Fibroblast of the aortic adventitia (primary cell): ENCODE data around the gene ANTKMT. TPM values are rescaled to one million over a fixed set of nuclear protein-coding genes. Genes with fewer than 3 reads are reported as not detected.

ENCODE experiments used
- DNase-seq: peaks from one replicate; pipeline ENCODE4 v3.0.0-alpha.2; 2010; ENCODE audit warnings: low read depth
- H3K4me3 ChIP-seq: 2 replicates; pipeline ENCODE4 v1.5.1; 2011; ENCODE audit warnings: low read depth, mild to moderate bottlenecking, control low read depth, low read length, moderate library complexity
- CTCF ChIP-seq: IDR thresholded peaks from 2 replicates; pipeline ENCODE4 v1.5.1; 2011; ENCODE audit warnings: mild to moderate bottlenecking, low read length, control low read depth, inconsistent platforms; ENCODE audit not compliant: insufficient read depth
- total RNA-seq: library from RNA; depleted of rRNA; stranded (reverse); fragments of >200 nt; gene quantifications from 2 replicates; pipeline ENCODE4 v1.2.3, GENCODE V29; 2012; ENCODE audit warnings: low replicate concordance

ANTKMT gene
- total RNA-seq, 1 donor = 21.8 TPM

- no peak for DNase-seq
- H3K4me3 ChIP-seq = no peak overlapping the region
- TF ChIP-seq CTCF = no peak
Observed at GRCh38 chr16:703406-703805, 17.5 kb upstream of the ANTKMT start.

DNA sequence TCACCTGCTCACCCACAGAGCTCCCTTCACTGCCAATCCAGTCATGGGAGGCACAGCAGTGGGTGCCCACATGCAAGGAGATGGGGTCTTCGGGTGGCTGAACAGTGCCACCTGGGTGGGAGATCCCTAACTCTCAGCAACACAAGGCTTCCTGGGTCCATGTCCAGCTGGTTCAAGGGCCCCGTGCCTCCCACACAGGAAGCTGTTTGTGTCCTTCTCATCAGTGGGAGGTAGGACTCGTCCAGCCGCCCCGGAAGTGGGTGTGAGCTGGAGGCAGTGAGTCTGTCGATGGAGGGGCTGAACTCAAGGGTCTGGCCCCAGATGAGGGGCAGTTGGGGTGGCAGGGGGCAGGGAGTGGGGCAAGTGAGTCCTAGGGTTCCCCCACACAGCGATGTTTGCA lies 16.9 kb upstream of the ANTKMT start:
- no peak for DNase-seq
- no peak overlapping the region for H3K4me3 ChIP-seq
- TF ChIP-seq CTCF = no peak

- H3K4me3 ChIP-seq = peak overlapping the region; percentile 17
- no peak for TF ChIP-seq CTCF
- no peak for DNase-seq
Observed at GRCh38 chr16:704552-705380, 16.2 kb upstream of the ANTKMT start.

GRCh38 chr16:705431-706188 lies 15.3 kb upstream of the ANTKMT start, which contains the start of gene FBXL16:
TSS of gene FBXL16 (minus strand) at chr16:705801. CDS start at chr16:697405, 8,396 bp downstream.
- no peak for DNase-seq
- peak within 1 kb of the TSS; percentile 28 for H3K4me3 ChIP-seq
- TF ChIP-seq CTCF = no peak

- DNase-seq = no peak
- H3K4me3 ChIP-seq = no peak overlapping the region
- TF ChIP-seq CTCF = no peak
Observed at GRCh38 chr16:706189-707061, 14.5 kb upstream of the ANTKMT start.

DNA sequence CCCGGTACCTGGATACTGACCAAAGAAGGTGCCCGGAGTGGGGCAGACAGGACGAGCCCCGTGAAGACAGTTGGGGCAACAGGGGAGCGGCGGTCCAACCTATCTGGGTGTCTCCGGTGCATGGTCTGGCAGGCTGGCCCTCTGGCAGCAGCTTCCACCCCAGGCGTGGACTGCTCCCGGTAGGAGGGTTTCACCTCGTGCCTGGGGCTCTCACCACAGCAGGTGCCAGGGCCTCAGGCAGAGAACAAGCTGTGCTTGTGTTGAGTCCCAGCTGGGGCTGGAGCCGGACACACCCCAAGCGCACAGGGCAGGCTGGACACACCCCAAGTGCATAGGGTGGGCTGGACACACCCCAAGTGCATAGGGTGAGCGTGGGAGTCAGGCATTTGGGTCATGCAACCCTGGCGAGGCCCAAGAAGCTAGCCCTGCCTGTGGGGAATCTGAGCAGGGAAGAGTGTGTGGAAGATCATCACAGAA lies 13.8 kb upstream of the ANTKMT start:
- no peak overlapping the region for H3K4me3 ChIP-seq
- TF ChIP-seq CTCF = no peak
- DNase-seq = no peak
